Measurements from ENCODE around the gene MRPL37. TPM values are rescaled to one million over a fixed set of nuclear protein-coding genes. Genes with fewer than 3 reads are reported as not detected.

MRPL37 gene
- total and polyA plus RNA-seq, 8 donors: 24.8 to 111 (median 50.9) TPM

DNA sequence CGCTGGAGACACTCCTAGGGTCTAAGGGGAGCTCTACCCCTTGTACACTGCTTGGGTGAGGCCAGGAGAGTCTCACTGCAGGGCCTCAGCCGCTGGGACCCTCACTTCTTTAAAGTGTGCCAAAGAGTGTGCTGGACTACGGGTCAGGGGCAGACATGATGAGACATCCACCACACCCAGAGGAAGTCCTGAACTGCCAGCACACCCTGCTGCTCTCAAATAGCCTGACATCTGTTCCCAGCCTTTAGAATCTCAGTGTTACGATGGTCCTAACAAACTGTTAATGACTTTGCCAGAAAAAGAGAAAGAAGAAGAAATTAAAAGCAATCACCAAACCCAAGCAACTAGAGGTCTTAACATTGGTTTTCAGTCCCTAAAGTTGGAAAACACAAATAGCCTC is 49.0 kb downstream of the MRPL37 start:
- H3K36me3 ChIP-seq: peaks cover 18 to 80% (median 78%) of the 10 kb centered on the region in 4 donors
- intact Hi-C loops (cut with DNase I; ENCODE audit: low total_unique reads): no loop called here

DNA sequence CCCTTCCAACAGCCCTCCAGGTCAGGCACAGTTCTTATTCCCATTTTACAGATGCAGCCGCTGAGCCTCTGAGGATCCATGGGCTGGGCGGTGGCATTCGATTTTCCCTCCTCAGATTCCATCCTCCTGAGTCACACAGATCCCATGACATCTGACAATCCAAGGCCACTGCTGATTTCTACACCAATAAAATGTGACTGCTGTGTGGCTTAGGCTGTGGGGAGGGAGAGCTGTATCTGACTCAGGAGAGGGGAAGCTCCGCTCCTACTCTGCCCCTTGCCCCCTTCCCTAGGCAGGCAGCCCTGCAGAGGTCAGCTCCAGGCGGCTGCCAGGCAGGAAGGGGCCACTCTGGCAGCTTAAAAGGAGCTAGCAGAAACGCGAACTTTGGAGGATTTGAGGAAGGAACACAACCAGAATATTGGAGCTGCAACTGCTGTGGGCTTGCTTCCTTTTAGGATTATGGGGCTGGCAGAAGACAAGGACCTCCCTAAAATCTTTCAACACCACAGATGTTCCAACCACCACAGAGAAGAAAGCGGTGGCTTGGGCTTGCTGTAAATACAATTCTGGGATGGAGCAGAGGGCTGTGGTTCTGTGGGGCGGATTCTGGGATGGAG is 50.0 kb downstream of the MRPL37 start:
- H3K36me3 ChIP-seq: peaks cover 15 to 77% (median 74%) of the 10 kb centered on the region in 4 donors
- 64 to 79% (median 74%) methylated on average over 9 of the region's 9 CpGs for WGBS, 5 donors
- no peaks in the 10 kb centered on the region for H3K9me3 ChIP-seq
- peak overlapping the region in 3 of 5 donors; percentile 30 to 67 (median 47) for H3K27ac ChIP-seq
- H3K4me1 ChIP-seq: peaks cover 8 to 42% (median 24%) of the 10 kb centered on the region in 4 donors
- no peak overlapping the region for H3K4me3 ChIP-seq
- intact Hi-C loops (cut with DNase I; ENCODE audit: low total_unique reads): no loop called here
- no peaks in the 10 kb centered on the region for H3K27me3 ChIP-seq
- TF ChIP-seq CTCF (IDR thresholded peaks at IDR 0.05): no peak
- TF ChIP-seq EP300 (IDR thresholded peaks at IDR 0.05): no peak
- TF ChIP-seq POLR2AphosphoS5 (IDR thresholded peaks at IDR 0.05): no peak
- TF ChIP-seq POLR2A (IDR thresholded peaks at IDR 0.05): no peak
- peak in 1 of 2 donors; percentile 65 for DNase-seq

More for the DNA sequence above, 49.0 kb downstream of the MRPL37 start:
- no peak overlapping the region for H3K27ac ChIP-seq
- H3K9me3 ChIP-seq: no peaks in the 10 kb centered on the region
- 71 to 79% (median 76%) methylated on average over 4 of the region's 4 CpGs for WGBS, 5 donors
- no peak for TF ChIP-seq POLR2AphosphoS5 (IDR thresholded peaks at IDR 0.05)
- no peak for DNase-seq
- H3K4me3 ChIP-seq: no peak overlapping the region
- no peaks in the 10 kb centered on the region for H3K27me3 ChIP-seq
- H3K4me1 ChIP-seq: peaks cover 8 to 40% (median 16%) of the 10 kb centered on the region in 4 donors

- Histone ChIP-seq H3K27me3 (no peaks in the 10 kb centered on the region), H3K27ac (peak overlapping the region in 3 of 5 donors; percentile 30 to 67 (median 47)), H3K4me1 (peaks cover 8 to 34% (median 21%) of the 10 kb centered on the region in 4 donors), H3K36me3 (peaks cover 20 to 82% (median 74%) of the 10 kb centered on the region in 4 donors), H3K9me3 (no peaks in the 10 kb centered on the region), H3K4me3 (no peak overlapping the region)
- intact Hi-C loops (cut with DNase I; ENCODE audit: low total_unique reads): no loop called here
- DNase-seq: no peak
- no peak for TF ChIP-seq POLR2A (IDR thresholded peaks at IDR 0.05)
- TF ChIP-seq EP300 (IDR thresholded peaks at IDR 0.05): no peak
- TF ChIP-seq POLR2AphosphoS5 (IDR thresholded peaks at IDR 0.05): no peak
- TF ChIP-seq CTCF (IDR thresholded peaks at IDR 0.05): no peak
- 88 to 90% (median 88%) methylated on average over 12 of the region's 12 CpGs for WGBS, 5 donors
Measured at GRCh38 chr1:54250670-54251069, 50.7 kb downstream of the MRPL37 start.

DNA sequence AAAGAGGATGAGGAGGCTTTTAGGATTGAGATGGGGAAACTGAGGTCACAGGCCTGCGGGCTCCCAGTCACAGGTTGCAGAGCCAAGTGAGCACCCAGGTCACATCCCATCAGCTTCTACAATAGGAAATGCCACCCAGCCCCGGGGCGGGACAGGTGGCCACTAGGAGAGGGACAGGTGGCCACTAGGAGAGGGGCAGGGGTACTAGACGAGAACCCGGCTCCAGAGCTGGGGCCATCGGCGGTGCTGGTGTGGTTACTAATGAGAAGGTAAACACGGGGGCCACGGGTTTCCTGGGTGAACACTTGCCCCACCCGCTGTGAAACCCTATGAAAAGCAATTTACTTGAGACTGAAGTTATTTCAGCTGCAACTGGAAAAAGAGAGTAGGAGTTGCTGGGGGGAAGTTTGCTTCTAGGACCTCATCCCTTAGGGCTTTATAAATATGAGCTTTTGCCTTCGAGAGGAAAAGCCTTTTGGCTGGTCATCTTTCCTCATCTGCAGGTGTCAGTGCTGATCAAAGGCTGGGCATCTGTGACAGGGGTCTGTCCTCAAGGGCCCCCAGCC is 52.5 kb downstream of the MRPL37 start:
- intact Hi-C loops (cut with DNase I; ENCODE audit: low total_unique reads): no loop called here
- Histone ChIP-seq H3K9me3 (no peaks in the 10 kb centered on the region), H3K4me3 (no peak overlapping the region), H3K4me1 (peaks cover 8 to 21% (median 18%) of the 10 kb centered on the region in 4 donors), H3K36me3 (peaks cover 16 to 74% (median 63%) of the 10 kb centered on the region in 4 donors), H3K27ac (no peak overlapping the region), H3K27me3 (no peaks in the 10 kb centered on the region)
- WGBS, 5 donors: 72 to 80% (median 76%) methylated on average over 11 of the region's 11 CpGs
- TF ChIP-seq CTCF (IDR thresholded peaks at IDR 0.05) (no peak), POLR2A (IDR thresholded peaks at IDR 0.05) (no peak)
- DNase-seq: no peak

DNA sequence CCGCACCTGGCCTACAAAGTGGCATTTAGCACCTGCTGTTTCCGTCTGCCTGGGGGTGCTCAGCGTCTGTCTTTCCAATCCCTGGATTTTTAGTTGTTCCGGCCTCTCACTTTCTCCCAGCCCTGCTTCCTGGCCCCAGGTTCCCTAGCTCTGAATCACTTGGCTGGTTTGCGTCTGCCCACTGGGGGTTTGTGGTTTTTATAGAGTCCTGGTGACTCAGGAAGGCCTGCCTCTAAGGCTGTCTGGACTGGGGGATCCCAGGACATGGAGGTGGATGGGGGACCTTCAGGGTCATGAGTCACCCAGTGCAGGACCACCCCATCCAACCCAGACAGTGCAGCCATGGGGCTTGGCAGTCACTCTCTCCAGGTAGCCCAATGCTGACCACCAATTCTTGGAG is 53.5 kb downstream of the MRPL37 start:
- no peak for DNase-seq
- intact Hi-C loops (cut with DNase I; ENCODE audit: low total_unique reads): no loop called here
- no peaks in the 10 kb centered on the region for H3K27me3 ChIP-seq
- no peaks in the 10 kb centered on the region for H3K9me3 ChIP-seq
- peak overlapping the region in 1 of 5 donors; percentile 11 for H3K27ac ChIP-seq
- no peak for TF ChIP-seq POLR2A (IDR thresholded peaks at IDR 0.05)
- no peak for TF ChIP-seq CTCF (IDR thresholded peaks at IDR 0.05)
- TF ChIP-seq EP300 (IDR thresholded peaks at IDR 0.05): no peak
- no peak for TF ChIP-seq POLR2AphosphoS5 (IDR thresholded peaks at IDR 0.05)
- H3K4me3 ChIP-seq: no peak overlapping the region
- 78 to 95% (median 86%) methylated on average over 5 of the region's 5 CpGs for WGBS, 5 donors
- peaks cover 8 to 21% (median 18%) of the 10 kb centered on the region in 4 donors for H3K4me1 ChIP-seq
- H3K36me3 ChIP-seq: peaks cover 16 to 72% (median 56%) of the 10 kb centered on the region in 4 donors
